CD4-positive, CD25-positive, alpha-beta regulatory T cell (primary cell): ENCODE measurements around the gene ALDH1A1. TPM values are rescaled to one million over a fixed set of nuclear protein-coding genes. Genes with fewer than 3 reads are reported as not detected.

Experiments
- ATAC-seq, 2 donors: fragments of 150-1000 bp; cut with Tn5 transposase; one replicate each; pipeline ENCODE4 v1.10.0; 2021; ENCODE audit warnings: low read depth in 2 of 2, moderate number of reproducible peaks in 2 of 2, moderate library complexity in 1 of 2
- DNase-seq, 3 donors: peaks; one replicate each; pipeline versions ENCODE4 v3.0.0 to v3.0.0-alpha.2; 2012 to 2022; ENCODE audit warnings: mixed read lengths in 1 of 3
- H3K27ac ChIP-seq: one replicate; pipeline ENCODE4 v1.7.0; 2013; ENCODE audit warnings: mild to moderate bottlenecking, low read length; ENCODE audit not compliant: insufficient read depth, poor library complexity, severe bottlenecking
- H3K27me3 ChIP-seq: one replicate; pipeline ENCODE4 v1.7.0; 2013; ENCODE audit warnings: low read length; ENCODE audit not compliant: control insufficient read depth, insufficient read depth
- H3K36me3 ChIP-seq: one replicate; pipeline ENCODE4 v1.7.0; 2013; ENCODE audit warnings: mild to moderate bottlenecking, low read length, moderate library complexity; ENCODE audit not compliant: control insufficient read depth, insufficient read depth
- H3K4me1 ChIP-seq: 2 replicates; pipeline ENCODE4 v1.7.0; 2013; ENCODE audit warnings: mild to moderate bottlenecking, low read length; ENCODE audit not compliant: insufficient read depth, control insufficient read depth, poor library complexity, severe bottlenecking
- H3K4me3 ChIP-seq: one replicate; pipeline ENCODE4 v1.7.0; 2013; ENCODE audit warnings: low read depth, mild to moderate bottlenecking, low read length, moderate library complexity
- H3K9me3 ChIP-seq, 2 experiments: 1 replicate in 1 of 2; 2 replicates in 1 of 2; pipeline ENCODE4 v1.7.0; 2013; ENCODE audit warnings: low read length in 2 of 2, mild to moderate bottlenecking in 1 of 2, moderate library complexity in 1 of 2; ENCODE audit not compliant: control insufficient read depth in 2 of 2
- H3K27ac Mint-ChIP-seq, 3 donors: one replicate each; pipeline ENCODE4 v1.8.0; 2020 to 2022; ENCODE audit warnings: mild to moderate bottlenecking in 3 of 3, mixed read lengths in 3 of 3, moderate library complexity in 2 of 3
- H3K27me3 Mint-ChIP-seq: one replicate; pipeline ENCODE4 v1.8.0; 2022; ENCODE audit warnings: mild to moderate bottlenecking, mixed read lengths
- H3K36me3 Mint-ChIP-seq: one replicate; pipeline ENCODE4 v1.8.0; 2020; ENCODE audit warnings: mixed read lengths
- H3K4me1 Mint-ChIP-seq, 4 donors: one replicate each; pipeline ENCODE4 v1.8.0; 2020 to 2022; ENCODE audit warnings: mixed read lengths in 4 of 4, mild to moderate bottlenecking in 1 of 4
- H3K4me3 Mint-ChIP-seq, 4 donors: one replicate each; pipeline ENCODE4 v1.8.0; 2020 to 2022; ENCODE audit warnings: mild to moderate bottlenecking in 4 of 4, mixed read lengths in 4 of 4, moderate library complexity in 3 of 4
- H3K9me3 Mint-ChIP-seq, 7 donors: one replicate each; pipeline ENCODE4 v1.8.0; 2020 to 2022; ENCODE audit warnings: mixed read lengths in 7 of 7, mild to moderate bottlenecking in 3 of 7, moderate library complexity in 2 of 7
- polyA plus RNA-seq, 4 donors: library from polyadenylated mRNA; unstranded; fragments of 300-500 nt; fragmentation: Illumina TruSeq; gene quantifications; one replicate each; pipeline ENCODE4 v1.2.3, GENCODE V29; 2021
- total RNA-seq: library from RNA; stranded (reverse); gene quantifications from one replicate; pipeline ENCODE4 v1.2.3, GENCODE V29; 2022

Gene ALDH1A1
- total and polyA plus RNA-seq, 5 donors from 2014 or later, result 0.10 to 1.0 TPM; not detected in 3

DNA sequence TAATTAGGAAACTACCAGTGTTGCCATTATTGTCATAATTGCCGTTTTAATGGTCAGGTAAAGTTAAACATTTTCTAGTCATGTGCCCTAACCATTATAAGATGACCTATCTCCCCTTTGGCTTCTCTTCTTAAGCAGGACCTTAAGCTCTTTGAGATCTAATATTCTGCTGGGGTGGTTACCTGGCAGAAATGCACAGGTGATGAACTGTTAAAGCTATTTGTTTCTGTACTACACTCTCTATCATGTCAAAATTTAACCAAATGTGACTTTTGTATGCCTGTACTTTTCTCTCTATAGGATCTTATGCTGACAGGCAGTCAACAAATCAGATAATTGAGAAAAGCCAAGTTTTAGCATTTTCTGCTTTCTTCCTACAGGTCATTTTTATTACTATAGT, 23.3 kb downstream of the ALDH1A1 start:
- Histone ChIP-seq H3K36me3 (no peaks in the 10 kb centered on the region), H3K4me3 (no peak overlapping the region), H3K9me3 (no peaks in the 10 kb centered on the region), H3K27me3 (no peaks in the 10 kb centered on the region), H3K27ac (no peak overlapping the region), H3K4me1 (no peaks in the 10 kb centered on the region)
- no peaks in the 10 kb centered on the region for H3K4me1 Mint-ChIP-seq
- H3K27ac Mint-ChIP-seq, result no peak overlapping the region
- H3K36me3 Mint-ChIP-seq, result no peaks in the 10 kb centered on the region
- DNase-seq (no peak), ATAC-seq (no peak)
- peaks cover 0 to 2% (median 0%) of the 10 kb centered on the region in 7 donors for H3K9me3 Mint-ChIP-seq
- no peak overlapping the region for H3K4me3 Mint-ChIP-seq
- H3K27me3 Mint-ChIP-seq, result no peaks in the 10 kb centered on the region

DNA sequence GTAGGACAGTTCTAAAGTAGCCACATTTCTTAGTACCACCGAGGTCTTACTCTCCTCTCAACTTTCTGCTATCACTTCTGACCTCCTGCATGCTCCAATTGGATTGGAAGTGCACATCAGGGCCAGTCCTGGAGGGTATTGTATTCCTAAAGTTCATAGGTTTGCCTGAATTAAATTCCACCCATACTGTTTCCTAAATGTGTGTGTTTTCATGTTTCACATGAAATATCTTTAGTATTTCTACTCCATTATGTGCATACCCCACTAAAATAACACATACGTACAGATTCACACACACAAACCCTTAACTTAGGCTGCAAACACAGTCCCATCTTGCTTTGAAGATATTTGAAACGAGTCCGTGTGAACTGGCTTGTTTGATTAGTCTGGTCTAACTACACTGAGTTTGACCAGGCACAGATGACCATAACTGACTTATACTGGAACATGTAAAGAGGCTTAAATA, 24.8 kb downstream of the ALDH1A1 start:
- H3K4me3 ChIP-seq, result no peak overlapping the region
- H3K36me3 Mint-ChIP-seq, result no peaks in the 10 kb centered on the region
- no peak overlapping the region for H3K4me3 Mint-ChIP-seq
- no peaks in the 10 kb centered on the region for H3K27me3 ChIP-seq
- H3K27ac Mint-ChIP-seq, result no peak overlapping the region
- ATAC-seq (no peak), DNase-seq (no peak)
- no peaks in the 10 kb centered on the region for H3K4me1 Mint-ChIP-seq
- H3K36me3 ChIP-seq, result no peaks in the 10 kb centered on the region
- peaks cover 0 to 2% (median 0%) of the 10 kb centered on the region in 7 donors for H3K9me3 Mint-ChIP-seq
- no peaks in the 10 kb centered on the region for H3K27me3 Mint-ChIP-seq
- no peaks in the 10 kb centered on the region for H3K4me1 ChIP-seq
- no peaks in the 10 kb centered on the region for H3K9me3 ChIP-seq
- no peak overlapping the region for H3K27ac ChIP-seq

DNA sequence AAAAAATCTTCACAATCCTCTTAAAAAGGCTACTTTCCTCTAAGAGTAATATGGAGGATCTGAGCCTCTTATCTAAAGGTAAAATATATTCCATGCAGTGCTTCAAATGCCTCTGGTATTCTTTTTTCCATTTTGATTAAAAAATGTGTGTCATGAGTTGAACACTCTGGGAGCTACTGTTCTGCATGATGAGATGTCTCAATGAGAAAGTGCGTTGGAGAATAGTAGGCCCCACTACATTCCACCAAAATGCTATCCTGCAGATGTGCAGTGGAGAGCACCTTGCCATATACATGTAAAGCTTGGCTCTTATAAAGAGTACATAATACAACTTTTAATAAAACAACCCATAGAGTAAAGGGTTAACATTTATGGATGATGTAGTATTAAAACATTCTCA, 26.3 kb downstream of the ALDH1A1 start:
- Histone ChIP-seq H3K27ac (no peak overlapping the region), H3K27me3 (no peaks in the 10 kb centered on the region), H3K36me3 (no peaks in the 10 kb centered on the region), H3K4me1 (no peaks in the 10 kb centered on the region), H3K9me3 (no peaks in the 10 kb centered on the region), H3K4me3 (no peak overlapping the region)
- Mint-ChIP-seq H3K36me3 (no peaks in the 10 kb centered on the region), H3K27ac (no peak overlapping the region), H3K9me3 (peaks cover 0 to 5% (median 0%) of the 10 kb centered on the region in 7 donors), H3K4me3 (no peak overlapping the region), H3K4me1 (no peaks in the 10 kb centered on the region), H3K27me3 (no peaks in the 10 kb centered on the region)
- no peak for ATAC-seq
- DNase-seq, result no peak

DNA sequence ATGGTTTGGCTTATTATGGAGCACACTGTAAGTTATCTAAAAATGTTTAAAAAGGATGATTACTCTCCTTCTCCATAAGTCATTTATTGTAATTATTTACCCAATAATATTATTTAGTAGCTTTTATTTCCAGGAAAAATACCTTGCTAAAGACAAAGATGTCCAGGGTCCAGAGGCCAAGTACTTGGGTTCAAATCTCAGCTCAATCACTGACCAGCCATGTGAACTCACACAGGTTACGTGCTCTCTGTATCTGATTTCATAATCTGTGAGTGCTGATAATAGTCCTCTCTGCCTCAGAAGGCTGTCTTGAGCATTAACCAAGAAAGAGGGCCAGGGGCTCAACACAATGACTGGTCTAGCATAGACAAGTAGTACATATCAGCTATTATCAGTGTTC, 27.0 kb downstream of the ALDH1A1 start:
- H3K9me3 Mint-ChIP-seq, result peaks cover 0 to 5% (median 0%) of the 10 kb centered on the region in 7 donors
- H3K4me3 Mint-ChIP-seq, result no peak overlapping the region
- no peaks in the 10 kb centered on the region for H3K4me1 Mint-ChIP-seq
- Histone ChIP-seq H3K27ac (no peak overlapping the region), H3K4me3 (no peak overlapping the region), H3K27me3 (no peaks in the 10 kb centered on the region), H3K4me1 (no peaks in the 10 kb centered on the region), H3K9me3 (no peaks in the 10 kb centered on the region), H3K36me3 (no peaks in the 10 kb centered on the region)
- no peak overlapping the region for H3K27ac Mint-ChIP-seq
- H3K36me3 Mint-ChIP-seq, result no peaks in the 10 kb centered on the region
- no peak for ATAC-seq
- H3K27me3 Mint-ChIP-seq, result no peaks in the 10 kb centered on the region
- no peak for DNase-seq

DNA sequence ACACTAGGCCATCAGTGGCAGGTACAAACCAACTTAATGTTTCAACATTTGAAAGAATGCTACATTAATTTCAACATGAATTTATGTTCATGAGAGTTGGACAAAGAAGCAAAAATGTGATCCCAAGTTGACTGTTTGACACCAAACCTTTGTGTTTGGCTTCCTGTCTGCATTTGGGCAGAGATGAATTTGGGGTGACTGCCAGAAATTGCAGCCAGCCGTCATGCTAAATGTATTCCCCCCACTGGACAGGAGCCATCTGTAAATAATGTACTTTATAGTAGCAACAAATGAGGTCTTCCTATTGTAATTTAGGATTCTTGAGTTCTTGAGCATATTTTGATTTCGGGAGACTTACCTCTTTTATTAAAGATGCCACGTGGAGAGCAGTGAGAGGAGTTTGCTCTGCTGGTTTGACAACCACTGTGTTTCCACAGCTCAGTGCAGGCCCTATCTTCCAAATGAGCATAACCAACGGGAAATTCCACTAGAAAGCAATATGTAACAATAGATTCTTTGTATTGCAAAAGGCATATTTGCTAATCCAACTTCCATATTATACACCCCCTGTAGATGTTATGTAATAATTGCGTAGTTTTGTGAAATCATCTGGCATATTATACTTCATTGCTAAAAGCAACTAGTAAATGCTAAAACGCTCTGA, 27.6 kb downstream of the ALDH1A1 start:
- Mint-ChIP-seq H3K27me3 (no peaks in the 10 kb centered on the region), H3K4me1 (no peaks in the 10 kb centered on the region), H3K27ac (no peak overlapping the region), H3K9me3 (peaks cover 0 to 5% (median 0%) of the 10 kb centered on the region in 7 donors), H3K36me3 (no peaks in the 10 kb centered on the region), H3K4me3 (no peak overlapping the region)
- DNase-seq (no peak), ATAC-seq (no peak)
- H3K9me3 ChIP-seq, result no peaks in the 10 kb centered on the region
- no peaks in the 10 kb centered on the region for H3K36me3 ChIP-seq
- H3K4me1 ChIP-seq, result no peaks in the 10 kb centered on the region
- no peaks in the 10 kb centered on the region for H3K27me3 ChIP-seq
- H3K4me3 ChIP-seq, result no peak overlapping the region
- no peak overlapping the region for H3K27ac ChIP-seq

DNA sequence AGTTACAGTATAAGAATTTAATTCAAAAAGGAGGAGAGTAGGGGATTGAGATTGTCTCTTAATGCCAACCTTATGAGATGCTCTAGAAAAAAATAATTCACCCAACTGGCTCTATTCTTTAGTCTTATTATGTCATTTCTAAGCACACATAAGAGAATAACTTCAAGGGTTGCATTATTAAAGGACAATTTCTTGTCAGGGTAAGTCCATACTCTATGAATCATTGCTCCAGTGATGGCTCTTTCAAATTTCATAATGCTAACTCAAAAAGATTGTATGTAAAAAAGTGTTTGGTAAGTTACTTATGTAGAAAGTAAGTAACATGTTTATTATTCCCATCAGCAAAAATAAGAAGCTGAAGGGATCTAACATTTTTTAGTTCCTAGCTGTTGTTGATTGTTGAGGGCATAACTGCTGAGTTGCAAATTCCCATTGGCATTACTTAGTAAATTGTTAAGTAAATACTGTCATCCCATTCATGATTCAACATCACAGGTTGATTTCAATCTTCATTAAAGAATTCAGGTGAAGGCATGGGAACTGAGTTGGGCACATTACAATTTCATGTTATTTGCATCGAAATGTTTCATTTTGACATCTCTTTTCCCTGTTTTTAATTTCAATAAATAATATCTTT, 28.6 kb downstream of the ALDH1A1 start:
- no peak overlapping the region for H3K27ac Mint-ChIP-seq
- H3K36me3 ChIP-seq, result no peaks in the 10 kb centered on the region
- no peaks in the 10 kb centered on the region for H3K4me1 ChIP-seq
- no peak overlapping the region for H3K4me3 ChIP-seq
- no peak overlapping the region for H3K27ac ChIP-seq
- H3K27me3 ChIP-seq, result no peaks in the 10 kb centered on the region
- no peaks in the 10 kb centered on the region for H3K36me3 Mint-ChIP-seq
- peaks cover 0 to 3% (median 0%) of the 10 kb centered on the region in 7 donors for H3K9me3 Mint-ChIP-seq
- no peak for DNase-seq
- ATAC-seq, result no peak
- H3K27me3 Mint-ChIP-seq, result no peaks in the 10 kb centered on the region
- H3K4me3 Mint-ChIP-seq, result no peak overlapping the region
- H3K4me1 Mint-ChIP-seq, result no peaks in the 10 kb centered on the region
- H3K9me3 ChIP-seq, result no peaks in the 10 kb centered on the region

DNA sequence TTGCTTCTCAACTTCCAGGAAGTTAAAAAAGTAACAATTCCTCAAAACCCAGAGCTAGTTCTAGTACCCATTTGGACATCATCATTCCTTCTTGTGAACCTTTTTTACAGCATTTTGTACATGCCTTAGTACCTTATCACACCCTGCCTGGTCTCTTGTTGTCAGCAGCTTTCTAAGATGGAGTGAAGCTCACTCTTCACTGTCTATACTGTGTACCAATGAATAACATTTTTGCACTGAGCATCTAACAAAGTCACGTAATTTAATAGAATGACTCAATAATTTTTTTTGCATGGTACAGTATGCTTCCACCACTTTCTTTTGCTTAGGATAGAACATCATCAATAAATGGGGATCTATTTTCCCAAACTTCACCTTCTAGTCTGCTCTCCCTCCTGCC, 29.8 kb downstream of the ALDH1A1 start:
- H3K4me3 Mint-ChIP-seq, result no peak overlapping the region
- H3K4me1 Mint-ChIP-seq, result no peaks in the 10 kb centered on the region

More for the DNA sequence above, 29.8 kb downstream of the ALDH1A1 start:
- Histone ChIP-seq H3K4me1 (no peaks in the 10 kb centered on the region), H3K27me3 (no peaks in the 10 kb centered on the region), H3K4me3 (no peak overlapping the region), H3K36me3 (no peaks in the 10 kb centered on the region), H3K27ac (no peak overlapping the region), H3K9me3 (no peaks in the 10 kb centered on the region)
- H3K9me3 Mint-ChIP-seq, result peaks cover 0 to 3% (median 0%) of the 10 kb centered on the region in 7 donors
- ATAC-seq, result no peak
- H3K27ac Mint-ChIP-seq, result no peak overlapping the region
- no peaks in the 10 kb centered on the region for H3K36me3 Mint-ChIP-seq
- DNase-seq, result no peak
- no peaks in the 10 kb centered on the region for H3K27me3 Mint-ChIP-seq
